OCI-M2 (cell line): ENCODE data around the gene NDRG4.

Source experiments
- DNase-seq: peaks from one replicate; lab custom pipeline; 2025; ENCODE audit not compliant: unreplicated experiment; lab: John Stamatoyannopoulos, UW

Gene NDRG4

DNA sequence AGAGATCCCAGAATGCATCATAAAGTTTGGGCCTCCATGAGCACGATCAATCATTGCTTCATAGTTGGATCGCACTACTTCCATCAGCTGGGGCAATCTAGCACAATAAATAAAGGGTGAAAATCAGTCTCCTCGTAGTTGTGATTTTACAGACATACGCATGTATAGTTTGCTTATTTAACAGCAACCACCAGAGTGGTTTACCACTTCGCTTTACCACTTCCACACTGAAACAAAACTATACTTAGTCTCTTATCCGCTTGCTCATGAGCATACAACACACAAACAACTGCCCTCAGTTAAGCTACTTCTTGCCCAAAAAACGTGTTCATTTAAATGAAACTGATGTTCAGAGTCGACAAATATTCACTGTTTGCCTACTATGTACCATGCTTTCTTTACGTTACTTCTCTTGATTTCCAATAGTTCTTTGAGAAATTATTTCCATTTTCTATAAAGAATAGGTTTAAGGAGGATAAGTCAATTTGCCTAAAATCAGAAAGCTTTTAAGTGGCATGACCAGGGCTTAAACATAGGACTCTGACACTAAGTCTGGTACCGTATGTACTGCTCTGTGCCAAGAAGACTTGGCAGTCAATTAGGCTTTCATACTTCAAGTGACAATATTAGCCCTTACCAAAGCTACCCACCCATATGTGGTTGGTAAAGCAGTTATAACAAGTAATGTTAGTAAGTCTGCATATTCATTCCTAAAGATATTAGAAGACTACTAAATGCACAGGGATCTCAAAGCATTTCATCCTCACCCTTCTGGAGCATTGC, 37.4 kb downstream of the NDRG4 start:
- DNase-seq: no peak

DNA sequence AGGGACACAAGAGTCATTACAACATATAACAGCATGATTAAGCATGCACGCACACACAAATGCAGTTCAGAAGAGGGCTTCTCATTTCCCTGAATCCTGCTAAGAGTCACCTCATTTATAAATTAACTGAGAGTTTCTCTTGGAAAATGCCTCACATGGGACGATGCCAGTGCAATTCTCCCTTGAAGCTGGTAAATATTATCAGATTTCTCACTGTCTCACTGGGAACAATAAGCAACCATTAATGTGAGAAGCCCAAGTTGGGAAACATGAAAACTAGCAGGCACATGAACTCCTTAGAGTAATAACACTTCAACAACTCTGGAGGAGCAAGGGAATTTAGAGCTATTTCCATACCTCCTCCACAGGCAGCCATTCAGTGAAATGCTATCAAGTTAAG, 41.8 kb downstream of the NDRG4 start:
- no peak for DNase-seq

DNA sequence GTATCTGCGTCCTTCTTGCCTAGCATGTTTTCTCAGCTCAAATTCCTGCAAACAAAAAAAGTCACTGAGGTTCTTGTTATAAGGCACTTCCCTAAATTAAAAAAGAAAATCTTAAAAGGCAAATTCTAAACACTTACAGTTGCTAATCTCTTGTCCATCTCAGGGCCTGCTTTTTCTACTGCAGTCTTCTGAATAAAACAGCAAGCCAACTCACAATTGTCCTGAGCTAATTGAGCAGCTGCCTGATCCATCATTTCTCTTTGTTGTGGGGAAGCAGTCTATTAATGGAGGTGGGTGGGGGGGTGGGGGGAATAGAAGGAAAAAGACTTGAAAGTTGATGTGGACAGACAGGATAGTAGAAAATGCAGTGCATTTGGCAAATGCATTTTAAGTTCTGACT, 42.3 kb downstream of the NDRG4 start:
- no peak for DNase-seq

DNA sequence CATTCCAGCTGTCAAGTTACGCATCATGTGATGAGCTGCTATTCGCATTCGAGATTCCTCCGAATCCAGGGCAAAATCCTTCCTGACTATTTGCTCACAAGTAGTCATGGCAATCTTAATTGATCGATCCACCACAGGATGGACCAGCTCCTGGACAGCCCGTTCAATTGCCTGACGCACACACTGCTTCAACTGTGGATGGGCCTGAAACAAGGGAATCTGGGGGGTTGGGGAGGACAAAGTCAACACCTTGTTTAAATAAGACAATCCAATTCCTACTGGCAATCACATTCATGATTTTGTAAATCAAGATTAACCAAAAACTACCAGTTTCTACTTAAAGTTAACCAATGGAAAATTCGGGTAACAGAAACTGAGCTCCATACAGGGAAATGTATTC, 43.7 kb downstream of the NDRG4 start:
- no peak for DNase-seq

DNA sequence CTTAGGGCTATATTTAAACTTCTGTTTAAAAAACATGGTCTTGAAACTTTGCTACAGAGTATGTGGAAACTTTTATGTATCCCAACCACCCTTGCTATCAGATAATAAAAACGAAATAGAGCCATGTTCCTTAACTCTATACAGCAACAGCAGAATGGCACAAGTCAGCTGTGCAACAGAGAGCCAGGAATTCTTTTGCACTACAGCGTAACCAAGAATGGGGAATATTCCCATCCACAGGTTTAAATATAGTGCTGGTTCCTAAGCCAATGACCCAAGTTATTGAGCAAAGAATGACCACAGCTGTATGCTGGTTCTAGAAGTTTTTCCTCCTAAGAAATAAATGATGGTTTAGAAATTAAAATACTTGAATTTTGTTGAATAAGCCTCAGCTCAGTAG, 48.4 kb downstream of the NDRG4 start:
- DNase-seq: no peak

DNA sequence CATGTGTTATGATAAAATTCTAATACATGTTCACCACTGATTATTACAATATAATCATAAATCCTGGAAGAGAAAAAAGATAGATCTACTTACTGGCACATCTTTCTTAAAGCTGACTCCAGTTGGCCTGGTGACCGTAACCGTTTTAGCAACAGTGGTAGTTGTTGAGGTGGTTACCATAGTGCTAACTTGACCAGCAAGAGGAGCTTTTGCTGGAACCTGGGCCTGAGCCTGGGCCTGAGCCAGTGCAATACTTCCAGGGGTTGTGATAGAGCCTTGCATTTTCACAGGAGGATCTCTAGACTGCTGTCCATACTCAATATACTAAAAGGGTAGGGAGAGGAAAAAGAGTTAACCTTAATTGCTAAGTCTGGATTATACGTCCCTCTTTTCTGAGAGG, 51.6 kb downstream of the NDRG4 start:
- no peak for DNase-seq

DNA sequence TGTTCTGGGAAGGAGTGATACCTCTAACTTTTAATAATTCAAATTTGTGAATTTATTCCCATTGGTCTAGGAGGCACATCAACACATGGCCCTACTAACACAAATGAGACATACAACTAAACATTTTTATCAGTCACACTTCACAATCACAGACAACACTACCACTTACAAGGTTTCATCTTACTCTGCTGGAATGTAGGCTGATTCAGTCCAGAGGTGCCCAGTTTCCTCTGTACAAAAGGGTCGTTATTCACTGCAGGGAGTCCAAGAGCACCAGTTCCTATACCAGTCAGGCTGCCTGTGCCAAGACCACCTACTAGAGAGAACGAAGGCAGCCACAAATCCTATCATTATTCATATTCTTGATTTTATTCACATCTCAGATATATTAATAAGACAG, 56.7 kb downstream of the NDRG4 start:
- DNase-seq: no peak
